ENCODE measurements around the gene NAALADL2.

DNA sequence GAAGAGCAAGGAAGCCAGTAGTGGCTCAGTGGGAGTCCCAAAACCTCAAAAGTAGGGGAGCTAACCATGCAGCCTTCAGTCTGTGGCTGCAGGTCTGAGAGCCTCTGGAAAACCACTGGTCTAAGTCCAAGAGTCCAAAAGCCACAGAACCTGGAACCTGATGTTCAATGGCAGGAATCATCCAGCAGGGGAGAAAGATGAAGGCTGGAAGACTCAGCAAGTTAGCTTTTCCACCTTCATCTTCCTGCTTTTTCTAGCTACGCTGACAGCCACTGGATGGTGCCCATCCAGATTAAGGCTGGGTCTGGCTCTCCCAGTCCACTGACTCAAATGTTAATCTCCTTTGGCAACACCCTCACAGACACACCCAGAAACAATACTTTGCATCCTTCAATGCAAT, 626.3 kb downstream of the NAALADL2 start:
- no peak for TF ChIP-seq CTCF (IDR thresholded peaks at IDR 0.05)
- no peak for TF ChIP-seq POLR2A (IDR thresholded peaks at IDR 0.05)
